H1 (cell line): ENCODE results near the gene LRRC61. TPM values are rescaled to one million over a fixed set of nuclear protein-coding genes. Genes with fewer than 3 reads are reported as not detected.
"Not testable (repeated sequence)": the region's sequence is repeated elsewhere in the genome, so short reads cannot be mapped to it uniquely, and the experiment has no call there.

Source experiments
- CTCF ChIA-PET: fragments of 300-600 bp; sonication (Branson Sonifier 250); formaldehyde crosslinking; loops from one replicate; lab custom pipeline; 2021; ENCODE audit not compliant: partially characterized antibody; lab: Charles Lee
- POLR2A ChIA-PET: fragments of 300-600 bp; sonication (Branson Sonifier 250); formaldehyde crosslinking; loops from one replicate; lab custom pipeline; 2021; ENCODE audit warnings: inconsistent platforms; ENCODE audit not compliant: partially characterized antibody; lab: Charles Lee
- DNase-seq, 2 experiments: peaks; one replicate each; pipeline versions ENCODE4 v3.0.0 to v3.0.0-alpha.2; 2010 to 2022; ENCODE audit warnings: low spot score in 2 of 2, low read depth in 1 of 2, mixed read lengths in 1 of 2
- FAIRE-seq: peaks from 2 replicates; lab custom pipeline; 2011; peaks lifted over from hg19 to GRCh38; lab: Jason Lieb, UNC
- H2AFZ ChIP-seq: 2 replicates; pipeline ENCODE4 v1.8.1; 2012; ENCODE audit warnings: low read length, inconsistent platforms
- H2AK5ac ChIP-seq: 2 replicates; pipeline ENCODE4 v1.6.1; 2013; ENCODE audit warnings: low read depth, low read length
- H2BK120ac ChIP-seq: replicated peaks from 2 replicates; pipeline ENCODE3; 2013; ENCODE audit warnings: low read depth, low read length, inconsistent platforms
- H2BK12ac ChIP-seq: 2 replicates; pipeline ENCODE4 v1.6.1; 2013; ENCODE audit warnings: low read depth, low read length
- H2BK15ac ChIP-seq: 2 replicates; pipeline ENCODE4 v1.6.1; 2013; ENCODE audit warnings: low read length
- H2BK20ac ChIP-seq: 2 replicates; pipeline ENCODE4 v1.6.1; 2013; ENCODE audit warnings: low read length
- H2BK5ac ChIP-seq: 2 replicates; pipeline ENCODE4 v1.6.1; 2013; ENCODE audit warnings: low read depth, low read length
- H3K14ac ChIP-seq: 2 replicates; pipeline ENCODE4 v1.6.1; 2013; ENCODE audit warnings: inconsistent platforms; ENCODE audit not compliant: insufficient read length
- H3K18ac ChIP-seq: 2 replicates; pipeline ENCODE4 v1.6.1; 2013; ENCODE audit warnings: low read length; ENCODE audit errors: extremely low read depth
- H3K23ac ChIP-seq: 2 replicates; pipeline ENCODE4 v1.6.1; 2013; ENCODE audit warnings: inconsistent platforms; ENCODE audit not compliant: insufficient read length
- H3K23me2 ChIP-seq: 2 replicates; pipeline ENCODE4 v1.6.1; 2013; ENCODE audit warnings: low read depth, low read length
- H3K27ac ChIP-seq: 2 replicates; pipeline ENCODE4 v1.6.1; 2011; ENCODE audit warnings: low read depth, low read length, inconsistent platforms
- H3K27me3 ChIP-seq, 4 experiments: replicated peaks in 1 of 4; 1 replicate in 1 of 4; 2 replicates in 3 of 4; pipeline versions ENCODE4 v1.6.1 to v1.8.1; 2011 to 2013; ENCODE audit warnings: low read length in 3 of 4, mild to moderate bottlenecking in 3 of 4, inconsistent platforms in 2 of 4, mixed read lengths in 2 of 4, moderate library complexity in 1 of 4; ENCODE audit not compliant: control insufficient read depth in 3 of 4, insufficient read depth in 3 of 4; ENCODE audit errors: extremely low read depth in 1 of 4
- H3K36me3 ChIP-seq, 4 experiments: 2 replicates each; pipeline versions ENCODE4 v1.6.1 to v1.8.1; 2011 to 2013; ENCODE audit warnings: mild to moderate bottlenecking in 4 of 4, low read length in 3 of 4, moderate library complexity in 2 of 4, control low read depth in 1 of 4, inconsistent platforms in 1 of 4; ENCODE audit not compliant: insufficient read depth in 4 of 4, control insufficient read depth in 2 of 4
- H3K4ac ChIP-seq: replicated peaks from 2 replicates; pipeline ENCODE3; 2013; ENCODE audit warnings: low read length, low read depth, mixed read lengths, inconsistent platforms; ENCODE audit not compliant: insufficient read length
- H3K4me1 ChIP-seq, 4 experiments: replicated peaks in 1 of 4; 1 replicate in 1 of 4; 2 replicates in 3 of 4; pipeline versions ENCODE4 v1.6.1 to v1.8.1; 2011 to 2013; ENCODE audit warnings: low read length in 3 of 4, inconsistent platforms in 2 of 4, mixed read lengths in 1 of 4; ENCODE audit not compliant: insufficient read depth in 4 of 4, control insufficient read depth in 3 of 4
- H3K4me2 ChIP-seq, 2 experiments: 2 replicates each; pipeline versions ENCODE4 v1.6.1 to v1.8.1; 2011 to 2013; ENCODE audit warnings: low read depth in 2 of 2, low read length in 2 of 2, control low read depth in 1 of 2, inconsistent platforms in 1 of 2, mild to moderate bottlenecking in 1 of 2; ENCODE audit not compliant: insufficient read depth in 1 of 2
- H3K4me3 ChIP-seq, 4 experiments: fragments of 200-600, 300-600 bp in 1 of 4; sonication (generic), shearing (Covaris generic), sonication (Bioruptor Twin) in 1 of 4; 2 replicates each; pipeline versions ENCODE4 v1.5.1 to v1.8.1; 2011 to 2016; ENCODE audit warnings: low read length in 4 of 4, low read depth in 3 of 4, control low read depth in 2 of 4, inconsistent platforms in 2 of 4, mild to moderate bottlenecking in 2 of 4, mixed read lengths in 1 of 4, moderate library complexity in 1 of 4; ENCODE audit not compliant: insufficient read depth in 2 of 4; ENCODE audit errors: extremely low read depth in 1 of 4
- H3K56ac ChIP-seq: replicated peaks from 2 replicates; pipeline ENCODE3; 2013; ENCODE audit warnings: low read depth, mild to moderate bottlenecking, mixed read lengths, low read length, inconsistent platforms; ENCODE audit not compliant: insufficient read length
- H3K79me1 ChIP-seq: 2 replicates; pipeline ENCODE4 v1.6.1; 2013; ENCODE audit warnings: low read depth, low read length, control low read depth
- H3K79me2 ChIP-seq, 2 experiments: 2 replicates each; pipeline versions ENCODE4 v1.6.1 to v1.8.1; 2012 to 2013; ENCODE audit warnings: low read length in 2 of 2, mild to moderate bottlenecking in 2 of 2, inconsistent platforms in 1 of 2; ENCODE audit not compliant: insufficient read depth in 2 of 2, control insufficient read depth in 1 of 2
- H3K9ac ChIP-seq, 4 experiments: replicated peaks in 1 of 4; 1 replicate in 1 of 4; 2 replicates in 3 of 4; pipeline versions ENCODE4 v1.6.1 to v1.8.1; 2011 to 2013; ENCODE audit warnings: low read depth in 3 of 4, low read length in 3 of 4, control low read depth in 2 of 4, mild to moderate bottlenecking in 2 of 4, moderate library complexity in 2 of 4, inconsistent platforms in 1 of 4; ENCODE audit errors: extremely low read depth in 1 of 4
- H3K9me3 ChIP-seq, 2 experiments: 2 replicates each; pipeline versions ENCODE4 v1.6.1 to v1.8.1; 2012 to 2013; ENCODE audit warnings: mild to moderate bottlenecking in 2 of 2, moderate library complexity in 2 of 2, control low read depth in 1 of 2, inconsistent platforms in 1 of 2, low read depth in 1 of 2, low read length in 1 of 2, mixed read lengths in 1 of 2; ENCODE audit not compliant: insufficient read depth in 2 of 2
- H4K20me1 ChIP-seq, 2 experiments: replicated peaks in 1 of 2; 2 replicates each; pipeline versions ENCODE3 to v1.8.1; 2011 to 2013; ENCODE audit warnings: inconsistent platforms in 2 of 2, low read length in 2 of 2, mild to moderate bottlenecking in 1 of 2; ENCODE audit not compliant: insufficient read depth in 2 of 2, control insufficient read depth in 1 of 2
- H4K5ac ChIP-seq: 2 replicates; pipeline ENCODE4 v1.6.1; 2013; ENCODE audit warnings: low read length, low read depth, mixed read lengths, inconsistent platforms; ENCODE audit not compliant: insufficient read length
- H4K8ac ChIP-seq: 2 replicates; pipeline ENCODE4 v1.8.0; 2013; ENCODE audit warnings: mild to moderate bottlenecking, moderate library complexity, low read length, inconsistent platforms; ENCODE audit not compliant: insufficient read depth; ENCODE audit errors: extremely low read depth
- H4K91ac ChIP-seq: replicated peaks from 2 replicates; pipeline ENCODE3; 2013; ENCODE audit warnings: low read length, mixed read lengths, inconsistent platforms; ENCODE audit not compliant: insufficient read length
- WGBS, 2 experiments: shearing (Covaris generic) in 1 of 2; methylation state at CpG; one replicate each; pipeline versions ENCODE4 v1.1.6 to v1.1.7; 2013 to 2015; ENCODE audit warnings: low lambda C conversion rate in 2 of 2, mixed read lengths in 2 of 2, inconsistent platforms in 1 of 2, low coverage in 1 of 2, missing lambda C conversion rate in 1 of 2; ENCODE audit not compliant: insufficient replicate concordance in 2 of 2, insufficient coverage in 1 of 2, insufficient read length in 1 of 2; ENCODE audit errors: extremely low coverage in 1 of 2, missing lambda C conversion rate in 1 of 2; 5-methylcytosine and 5-hydroxymethylcytosine counted together
- polyA plus RNA-seq, 7 experiments: library from polyadenylated mRNA; depleted of rRNA in 3 of 7; stranded (reverse) in 5 of 7; unstranded in 2 of 7; fragments of >200 nt in 5 of 7; fragments of 200-250 nt in 2 of 7; gene quantifications; 1 replicate in 5 of 7; 2 replicates in 1 of 7; 4 replicates in 1 of 7; pipeline versions ENCODE4 v1.2.1 to v1.2.3, GENCODE V29; 2011 to 2013; ENCODE audit warnings: missing spikeins in 2 of 7, mixed read lengths in 2 of 7
- total RNA-seq: library from RNA; stranded (reverse); fragmentation: NEBNext Ultra II Directional; extraction: Animal tissue kit (Norgen Biotek cat#: 25700); gene quantifications from 2 replicates; pipeline ENCODE4 v1.2.1, GENCODE V29; 2021

The LRRC61 gene
- total and polyA plus RNA-seq, 2 of the 8 experiments (the other 6 are each of a cell fraction or from before 2014, with no cell fraction given): 0.73 to 44.8 TPM

GRCh38 chr7:150297978-150298377 is 25.2 kb upstream of the LRRC61 start:
- H3K56ac ChIP-seq, H3K14ac ChIP-seq, FAIRE-seq, H2BK5ac ChIP-seq, CTCF ChIA-PET, H2BK20ac ChIP-seq, H3K9ac ChIP-seq, H3K79me2 ChIP-seq, H4K91ac ChIP-seq, H3K9me3 ChIP-seq, H2AK5ac ChIP-seq, H4K5ac ChIP-seq, H4K20me1 ChIP-seq, H3K79me1 ChIP-seq, H2BK120ac ChIP-seq, H3K4me2 ChIP-seq, POLR2A ChIA-PET, H2BK12ac ChIP-seq, H3K4me3 ChIP-seq, H3K4ac ChIP-seq, H2BK15ac ChIP-seq, H3K23me2 ChIP-seq, H3K36me3 ChIP-seq, H3K18ac ChIP-seq, H3K23ac ChIP-seq, H2AFZ ChIP-seq, H4K8ac ChIP-seq, H3K27ac ChIP-seq, H3K27me3 ChIP-seq, H3K4me1 ChIP-seq, DNase-seq: not testable (repeated sequence)

DNA sequence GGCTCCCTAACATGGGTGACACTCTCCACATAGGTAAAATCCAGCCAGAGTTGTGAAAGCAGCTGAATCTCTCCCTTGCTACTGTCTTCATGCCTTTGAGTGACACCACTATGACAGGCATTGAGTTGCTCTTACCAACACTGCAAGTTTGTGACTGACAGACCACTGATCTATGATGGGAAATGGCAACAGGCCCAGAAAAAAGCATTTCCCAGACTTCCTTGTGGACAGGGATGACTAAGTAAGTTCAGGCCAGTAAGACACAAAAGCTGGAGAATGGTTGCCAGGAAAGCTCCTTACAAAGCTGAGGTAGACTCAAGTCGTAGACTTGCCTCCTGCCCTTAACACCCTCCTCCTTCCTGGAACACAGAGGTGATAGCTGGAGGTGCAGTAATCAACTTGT is 20.2 kb upstream of the LRRC61 start:
- H3K56ac ChIP-seq, H4K8ac ChIP-seq, H2BK12ac ChIP-seq, H3K23ac ChIP-seq, H3K14ac ChIP-seq, H4K91ac ChIP-seq, FAIRE-seq, H3K23me2 ChIP-seq, H2BK5ac ChIP-seq, H3K9me3 ChIP-seq, H3K4me1 ChIP-seq, H3K79me1 ChIP-seq, H2AK5ac ChIP-seq, H2AFZ ChIP-seq, H3K18ac ChIP-seq, H4K20me1 ChIP-seq, H3K4me3 ChIP-seq, H4K5ac ChIP-seq, H3K79me2 ChIP-seq, H2BK15ac ChIP-seq, H2BK120ac ChIP-seq, H3K9ac ChIP-seq, H3K36me3 ChIP-seq, CTCF ChIA-PET, H3K4ac ChIP-seq, H3K4me2 ChIP-seq, H2BK20ac ChIP-seq, H3K27ac ChIP-seq, POLR2A ChIA-PET, H3K27me3 ChIP-seq, DNase-seq: not testable (repeated sequence)
- WGBS, 2 experiments: 91% methylated on average over 1 of the region's 1 CpG; no CpG with 5 or more reads in 1 of the 2 experiments
